Urothelium cell line (cell line): Measurements from ENCODE around the gene KCNQ4.

ENCODE experiments used
- DNase-seq: peaks from one replicate; pipeline ENCODE4 v3.0.0; 2011; ENCODE audit warnings: low spot score, mixed read lengths
- FAIRE-seq: peaks from 2 replicates; lab custom pipeline; 2011; peaks lifted over from hg19 to GRCh38; lab: Jason Lieb, UNC

The KCNQ4 gene

GRCh38 chr1:40774266-40774998, 9.2 kb upstream of the KCNQ4 start:
- FAIRE-seq = peak; percentile 42
- DNase-seq = peak; percentile 69

DNA sequence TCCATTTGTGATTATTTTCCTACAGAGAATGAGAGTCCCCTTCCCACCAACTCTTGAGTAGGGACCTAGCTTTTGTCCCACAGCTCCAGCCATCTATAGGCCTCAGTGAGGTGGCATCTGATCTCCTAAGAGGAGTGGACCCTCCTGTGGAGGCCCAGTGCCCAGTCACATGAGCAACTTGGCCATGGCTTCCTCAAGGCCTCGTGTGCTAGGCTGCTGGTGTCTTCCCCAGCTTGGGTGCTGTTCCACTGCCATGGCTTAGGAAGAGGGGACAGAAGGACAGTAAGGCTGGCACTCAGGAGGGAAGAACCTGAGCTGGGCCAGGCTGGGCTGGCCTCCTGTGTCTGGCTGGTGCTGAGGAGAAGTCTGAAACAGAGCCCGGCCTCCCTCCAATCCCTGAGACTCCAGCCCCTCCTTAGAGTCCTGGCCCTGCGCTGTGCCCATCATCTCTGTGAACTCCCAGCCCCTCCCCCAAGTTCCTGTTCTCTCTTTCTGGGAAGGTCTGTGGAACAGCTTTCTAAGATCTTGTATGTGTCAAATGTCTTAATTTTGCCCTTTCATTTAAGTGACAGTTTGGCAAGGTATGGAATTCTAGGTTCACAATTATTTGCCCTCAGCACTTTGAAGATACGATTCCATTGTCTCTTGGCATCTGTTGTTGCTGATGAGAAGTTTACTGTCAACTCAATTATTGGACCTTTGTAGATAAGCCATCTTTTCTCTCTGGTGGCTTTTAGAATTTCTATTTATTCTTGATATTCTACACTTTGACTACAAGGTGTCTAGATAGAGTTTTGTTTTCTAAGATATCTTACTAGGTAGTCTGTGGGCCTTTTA, 7.1 kb upstream of the KCNQ4 start:
- DNase-seq = no peak
- no peak for FAIRE-seq

DNA sequence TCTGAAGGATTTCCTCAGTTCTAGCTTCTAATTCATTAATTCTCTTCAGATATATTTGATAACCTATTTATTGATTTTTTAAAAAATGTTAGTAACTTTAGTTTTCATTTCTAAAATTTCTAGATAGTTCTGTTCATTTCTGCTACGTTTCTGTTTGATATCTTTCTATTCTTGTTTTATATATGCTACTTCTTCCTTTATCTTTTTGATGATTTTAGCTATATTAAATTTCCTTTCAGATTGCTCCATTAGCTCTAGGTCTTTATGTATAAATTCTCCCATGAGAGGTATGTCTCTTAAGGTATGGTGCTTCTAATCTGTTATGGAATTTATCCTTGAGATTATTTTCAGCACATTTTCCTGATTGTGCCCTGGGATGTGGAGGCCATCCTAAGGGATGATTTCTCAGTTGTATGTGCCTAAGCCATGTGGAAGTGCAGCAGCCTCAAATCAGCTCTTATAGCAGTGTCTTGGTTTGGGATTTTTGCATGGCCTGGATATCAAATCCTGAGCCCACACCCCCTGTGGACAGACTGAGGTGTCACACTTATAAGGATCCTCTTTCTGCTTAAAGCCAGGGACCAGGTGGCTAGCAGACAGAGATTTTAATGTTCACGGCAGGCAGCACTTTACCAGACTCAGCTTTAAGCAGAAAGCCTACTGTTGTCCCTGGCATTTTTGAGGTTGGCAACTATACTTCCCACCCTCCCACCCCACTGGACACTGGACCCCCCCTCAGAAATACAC, 6.2 kb upstream of the KCNQ4 start:
- DNase-seq (no peak), FAIRE-seq (no peak)

- no peak for FAIRE-seq
- no peak for DNase-seq
Measured at GRCh38 chr1:40780678-40781607, 2.6 kb upstream of the KCNQ4 start.

- DNase-seq (no peak), FAIRE-seq (no peak)
Measured at GRCh38 chr1:40781608-40781971, 2.0 kb upstream of the KCNQ4 start.

DNA sequence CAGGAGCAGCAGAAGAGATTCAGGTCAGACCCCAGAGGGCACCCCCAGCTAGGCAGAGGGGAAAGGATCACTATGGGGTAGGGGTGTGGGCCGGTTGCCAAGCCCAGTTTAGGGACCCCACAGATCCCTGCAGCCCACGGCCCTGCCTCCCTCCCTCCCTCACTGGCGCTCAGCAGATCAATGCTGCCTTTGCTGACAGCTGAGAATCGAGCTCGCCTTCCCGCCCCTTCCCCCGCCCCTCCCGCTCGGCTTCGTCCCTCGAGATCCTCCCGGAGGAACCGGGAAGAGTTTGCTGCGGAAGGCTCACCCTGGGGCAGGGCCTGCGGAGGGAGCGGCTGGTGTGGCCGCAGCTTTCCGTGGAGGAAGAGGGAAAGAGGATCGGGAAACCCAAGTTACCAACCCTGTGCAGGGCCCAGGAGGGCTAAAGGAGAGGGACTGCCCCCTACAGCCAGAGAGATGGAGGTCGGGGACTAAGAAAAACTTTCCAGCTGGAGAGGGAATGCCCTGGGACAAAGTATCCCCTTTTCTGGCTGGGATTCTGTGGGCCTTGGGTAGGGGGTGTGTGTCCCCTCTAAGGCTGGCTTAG, 1.1 kb upstream of the KCNQ4 start:
- DNase-seq (no peak), FAIRE-seq (no peak)

DNA sequence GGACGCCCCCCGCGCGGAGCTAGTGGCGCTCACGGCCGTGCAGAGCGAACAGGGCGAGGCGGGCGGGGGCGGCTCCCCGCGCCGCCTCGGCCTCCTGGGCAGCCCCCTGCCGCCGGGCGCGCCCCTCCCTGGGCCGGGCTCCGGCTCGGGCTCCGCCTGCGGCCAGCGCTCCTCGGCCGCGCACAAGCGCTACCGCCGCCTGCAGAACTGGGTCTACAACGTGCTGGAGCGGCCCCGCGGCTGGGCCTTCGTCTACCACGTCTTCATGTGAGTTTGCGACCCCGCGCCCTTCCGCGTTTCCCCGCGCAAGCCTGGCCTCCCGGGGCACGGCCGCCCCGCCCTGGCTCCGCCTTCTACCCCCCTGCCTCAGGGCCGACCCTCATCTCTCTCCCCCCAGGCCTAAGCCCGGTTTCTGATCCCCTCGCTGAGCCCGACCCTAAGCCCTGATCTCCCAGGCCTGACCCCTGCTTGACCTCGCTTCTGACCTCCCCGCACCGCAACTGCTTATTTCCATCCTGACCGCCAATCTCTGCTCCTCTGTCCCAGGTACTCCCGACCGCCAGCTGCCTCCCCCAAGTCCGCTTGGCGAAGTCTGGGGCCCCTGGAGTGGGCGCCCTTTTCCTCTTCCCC, 669 bp downstream of the KCNQ4 start:
- no peak for DNase-seq
- FAIRE-seq = no peak

GRCh38 chr1:40784771-40785151, 1.2 kb downstream of the KCNQ4 start:
- FAIRE-seq (no peak), DNase-seq (no peak)

GRCh38 chr1:40785446-40785845, 1.9 kb downstream of the KCNQ4 start:
- no peak for FAIRE-seq

GRCh38 chr1:40786171-40786994, 2.8 kb downstream of the KCNQ4 start:
- FAIRE-seq (peak; percentile 30), DNase-seq (no peak)

More at GRCh38 chr1:40785446-40785845, 1.9 kb downstream of the KCNQ4 start:
- DNase-seq = no peak

GRCh38 chr1:40786995-40787705, 3.6 kb downstream of the KCNQ4 start:
- DNase-seq = no peak
- FAIRE-seq = peak; percentile 17

DNA sequence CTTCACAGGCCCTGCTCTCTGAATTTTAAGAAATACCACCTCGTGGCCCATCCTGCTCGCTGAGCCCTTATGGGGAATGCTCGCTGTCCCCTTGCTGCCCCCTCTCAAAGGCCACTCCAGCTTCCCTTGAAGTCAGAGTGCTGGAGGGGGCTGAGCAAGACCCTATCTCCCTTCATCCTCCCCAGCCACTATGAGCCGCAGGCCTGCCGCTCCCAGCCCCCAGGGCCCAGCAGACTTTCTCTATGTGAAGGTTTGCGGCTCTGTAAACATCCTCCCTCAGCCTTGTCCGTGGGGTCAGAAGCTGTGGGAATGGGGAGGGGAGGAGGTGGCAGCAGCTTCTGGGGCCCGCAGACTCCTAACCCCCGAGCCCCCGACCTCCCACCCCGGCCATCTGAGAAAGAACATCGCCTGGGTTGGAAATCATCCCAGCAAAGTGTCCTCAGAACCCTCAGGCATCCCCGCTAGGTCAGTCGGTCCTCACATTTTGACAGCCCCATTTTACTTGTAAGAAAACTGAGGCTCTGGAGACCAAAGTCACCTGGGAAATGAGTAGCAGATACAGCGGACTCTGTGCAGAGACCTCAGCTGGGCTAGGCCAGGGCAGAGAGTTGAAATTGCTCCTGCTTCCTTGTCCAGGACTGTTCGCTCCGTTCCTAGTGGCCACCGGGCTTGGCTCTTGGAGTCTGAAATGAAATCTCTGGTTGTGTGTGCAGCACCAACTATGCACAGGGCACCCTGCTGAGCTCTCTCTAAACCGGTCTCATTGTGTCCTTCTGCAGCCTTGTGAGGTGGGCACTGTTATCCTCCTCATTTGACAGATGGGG, 4.4 kb downstream of the KCNQ4 start:
- no peak for FAIRE-seq

DNA sequence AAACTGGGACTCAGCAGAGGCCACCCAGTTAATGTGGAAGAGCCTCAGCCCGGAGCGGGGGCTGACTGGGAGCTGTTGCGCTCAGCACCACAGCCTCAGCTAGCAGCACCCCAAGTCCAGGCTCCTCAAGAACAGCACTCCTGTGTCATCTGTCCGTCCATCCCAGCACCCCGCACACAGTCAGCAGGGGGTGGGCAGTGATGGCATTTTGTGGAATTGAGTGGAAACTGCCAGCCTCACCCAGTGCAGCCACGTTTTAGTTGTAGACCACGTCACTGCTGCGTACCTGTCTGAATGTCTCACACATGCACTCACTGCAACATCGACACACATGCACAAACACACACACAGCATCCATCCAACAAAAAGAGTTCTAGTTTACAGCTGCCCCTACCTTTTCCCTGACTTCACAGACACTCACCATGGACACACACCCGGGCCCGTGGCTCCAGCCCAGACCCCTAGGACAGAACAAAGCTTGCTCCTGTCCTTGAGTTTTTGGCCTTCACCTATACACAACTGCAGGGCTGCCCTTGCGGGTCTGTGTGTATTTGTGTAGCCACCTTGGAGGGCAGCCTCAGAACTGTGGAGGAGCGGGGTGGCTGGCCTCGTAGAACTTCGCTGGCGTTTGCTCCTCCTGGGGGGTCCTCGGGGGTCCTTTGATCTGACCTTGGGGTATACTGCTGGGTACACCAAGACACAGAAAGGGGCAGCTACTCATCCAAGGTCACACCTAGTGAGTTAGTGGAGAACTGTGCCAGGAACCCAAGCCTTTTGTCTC, 5.2 kb downstream of the KCNQ4 start:
- FAIRE-seq (peak; percentile 87), DNase-seq (no peak)

More for the DNA sequence above, 4.4 kb downstream of the KCNQ4 start:
- no peak for DNase-seq

GRCh38 chr1:40789342-40789598, 5.7 kb downstream of the KCNQ4 start:
- DNase-seq = no peak
- no peak for FAIRE-seq

- DNase-seq (no peak), FAIRE-seq (peak; percentile 32)
Measured at GRCh38 chr1:40789661-40790430, 6.3 kb downstream of the KCNQ4 start.

DNA sequence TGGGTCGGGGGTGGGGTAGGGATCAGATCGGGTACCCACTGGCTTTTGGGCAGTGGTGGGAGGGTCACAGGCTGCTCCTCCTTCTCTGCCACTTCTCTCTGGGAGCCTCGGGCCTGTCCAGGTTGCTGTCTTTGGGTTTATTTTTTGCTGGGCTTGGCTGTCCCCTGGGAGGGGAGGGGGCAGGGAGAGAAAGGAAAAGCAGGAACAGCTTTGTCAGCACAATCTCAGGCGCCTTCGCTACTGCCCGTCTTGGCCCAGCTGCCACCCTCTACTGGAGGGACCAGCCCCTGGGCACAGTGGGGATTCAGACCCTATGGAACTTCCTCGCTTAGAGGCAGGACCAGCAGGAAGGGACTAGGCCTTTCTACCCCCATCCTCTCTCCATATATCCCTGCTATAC, 8.4 kb downstream of the KCNQ4 start:
- DNase-seq (no peak), FAIRE-seq (no peak)
